Measurements from ENCODE around the gene TPPP3.

Gene TPPP3

GRCh38 chr16:67393111-67393787, at the start of gene TPPP3:
TSS of gene TPPP3 (minus strand) at chr16:67393498. CDS start at chr16:67391111, 2,387 bp downstream.
- DNase-seq (ENCODE audit: low spot score), result peak; percentile 88

GRCh38 chr16:67442581-67443255, 49.4 kb upstream of the TPPP3 start:
- DNase-seq (ENCODE audit: low spot score), result no peak

- DNase-seq (ENCODE audit: low spot score), result no peak
These were observed 48.6 kb upstream of the TPPP3 start for GRCh38 chr16:67441907-67442306.

- DNase-seq (ENCODE audit: low spot score), result no peak
These were observed 48.0 kb upstream of the TPPP3 start for GRCh38 chr16:67441271-67441753.

GRCh38 chr16:67438824-67439393, 45.6 kb upstream of the TPPP3 start:
- DNase-seq (ENCODE audit: low spot score), result no peak

- DNase-seq (ENCODE audit: low spot score), result no peak
These were observed 44.9 kb upstream of the TPPP3 start for GRCh38 chr16:67438098-67438791.

- no peak for DNase-seq (ENCODE audit: low spot score)
These were observed 44.2 kb upstream of the TPPP3 start for GRCh38 chr16:67437513-67437912.

- DNase-seq (ENCODE audit: low spot score), result no peak
These were observed 43.4 kb upstream of the TPPP3 start for GRCh38 chr16:67436640-67437193.

GRCh38 chr16:67435758-67436164, 42.5 kb upstream of the TPPP3 start:
- DNase-seq (ENCODE audit: low spot score), result no peak

GRCh38 chr16:67433131-67433719, 39.9 kb upstream of the TPPP3 start:
- DNase-seq (ENCODE audit: low spot score), result no peak

- DNase-seq (ENCODE audit: low spot score), result no peak
These were observed 39.2 kb upstream of the TPPP3 start for GRCh38 chr16:67432506-67432890.

- DNase-seq (ENCODE audit: low spot score), result no peak
These were observed 38.6 kb upstream of the TPPP3 start for GRCh38 chr16:67431775-67432505.

GRCh38 chr16:67430977-67431774, 37.9 kb upstream of the TPPP3 start, which contains the start of gene HSD11B2:
TSS of gene HSD11B2 (plus strand) at chr16:67431121. CDS start at chr16:67431249, 128 bp downstream.
- DNase-seq (ENCODE audit: low spot score), result no peak

- DNase-seq (ENCODE audit: low spot score), result no peak
These were observed 37.2 kb upstream of the TPPP3 start for GRCh38 chr16:67430504-67430976.

- DNase-seq (ENCODE audit: low spot score), result no peak
These were observed 36.7 kb upstream of the TPPP3 start for GRCh38 chr16:67429799-67430503.

- DNase-seq (ENCODE audit: low spot score), result no peak
These were observed 35.9 kb upstream of the TPPP3 start for GRCh38 chr16:67429053-67429798.

- DNase-seq (ENCODE audit: low spot score), result no peak
These were observed 34.9 kb upstream of the TPPP3 start for GRCh38 chr16:67428146-67428731.

- no peak for DNase-seq (ENCODE audit: low spot score)
These were observed 33.7 kb upstream of the TPPP3 start for GRCh38 chr16:67426950-67427349.

All from putamen (tissue), 1 donor.